IMR-90 (cell line): ENCODE results near the gene NIPAL1.

Source experiments
- ELK1 ChIP-seq: fragments of 150-350 bp; IDR thresholded peaks from 2 replicates; pipeline ENCODE4 v1.6.1; 2016; ENCODE audit warnings: low read depth, mild to moderate bottlenecking, low read length, moderate library complexity, borderline replicate concordance
- MAFK ChIP-seq: IDR thresholded peaks from 2 replicates; pipeline ENCODE4 v1.6.1; 2012; ENCODE audit warnings: low read depth, low read length, improper control_type of control experiment
- TF ChIP-seq, protein P1 (sequence below): conservative IDR thresholded peaks from 2 replicates; pipeline ENCODE4 v1.5.1; 2012; ENCODE audit warnings: mild to moderate bottlenecking, low read depth, low read length, improper control_type of control experiment
- TF ChIP-seq, protein P2 (sequence below): fragments of 150-350 bp; IDR thresholded peaks from 2 replicates; pipeline ENCODE4 v1.6.1; 2017; ENCODE audit warnings: mild to moderate bottlenecking, antibody characterized with exemption, low read length, low read depth

DNA sequence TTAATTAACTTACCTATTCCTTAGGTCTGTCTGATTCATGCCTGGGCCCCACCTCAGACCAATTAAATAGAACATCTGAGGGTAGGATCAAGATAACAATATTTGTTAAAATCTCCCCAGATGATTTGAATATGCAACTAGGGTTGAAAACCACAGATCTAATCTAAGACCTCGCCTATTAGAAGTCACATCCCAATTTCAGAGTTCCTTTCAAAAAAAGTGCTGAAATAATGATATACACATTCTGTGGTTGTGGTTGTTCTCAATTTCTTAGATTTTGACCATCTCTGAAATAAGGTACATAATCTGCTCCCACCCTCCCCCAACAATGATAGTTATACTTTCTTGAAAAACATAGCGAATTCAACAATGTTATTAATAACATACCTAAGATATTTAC, 27.7 kb downstream of the NIPAL1 start:
- TF ChIP-seq, protein P1, sequence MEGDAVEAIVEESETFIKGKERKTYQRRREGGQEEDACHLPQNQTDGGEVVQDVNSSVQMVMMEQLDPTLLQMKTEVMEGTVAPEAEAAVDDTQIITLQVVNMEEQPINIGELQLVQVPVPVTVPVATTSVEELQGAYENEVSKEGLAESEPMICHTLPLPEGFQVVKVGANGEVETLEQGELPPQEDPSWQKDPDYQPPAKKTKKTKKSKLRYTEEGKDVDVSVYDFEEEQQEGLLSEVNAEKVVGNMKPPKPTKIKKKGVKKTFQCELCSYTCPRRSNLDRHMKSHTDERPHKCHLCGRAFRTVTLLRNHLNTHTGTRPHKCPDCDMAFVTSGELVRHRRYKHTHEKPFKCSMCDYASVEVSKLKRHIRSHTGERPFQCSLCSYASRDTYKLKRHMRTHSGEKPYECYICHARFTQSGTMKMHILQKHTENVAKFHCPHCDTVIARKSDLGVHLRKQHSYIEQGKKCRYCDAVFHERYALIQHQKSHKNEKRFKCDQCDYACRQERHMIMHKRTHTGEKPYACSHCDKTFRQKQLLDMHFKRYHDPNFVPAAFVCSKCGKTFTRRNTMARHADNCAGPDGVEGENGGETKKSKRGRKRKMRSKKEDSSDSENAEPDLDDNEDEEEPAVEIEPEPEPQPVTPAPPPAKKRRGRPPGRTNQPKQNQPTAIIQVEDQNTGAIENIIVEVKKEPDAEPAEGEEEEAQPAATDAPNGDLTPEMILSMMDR: no peak
- no peak for TF ChIP-seq ELK1
- TF ChIP-seq, protein P2, sequence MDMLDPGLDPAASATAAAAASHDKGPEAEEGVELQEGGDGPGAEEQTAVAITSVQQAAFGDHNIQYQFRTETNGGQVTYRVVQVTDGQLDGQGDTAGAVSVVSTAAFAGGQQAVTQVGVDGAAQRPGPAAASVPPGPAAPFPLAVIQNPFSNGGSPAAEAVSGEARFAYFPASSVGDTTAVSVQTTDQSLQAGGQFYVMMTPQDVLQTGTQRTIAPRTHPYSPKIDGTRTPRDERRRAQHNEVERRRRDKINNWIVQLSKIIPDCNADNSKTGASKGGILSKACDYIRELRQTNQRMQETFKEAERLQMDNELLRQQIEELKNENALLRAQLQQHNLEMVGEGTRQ: no peak
- TF ChIP-seq MAFK: no peak
